HEK293 (cell line): ENCODE measurements around the gene STXBP5L.

Experiments
- CTCF ChIA-PET: fragments of 350-600 bp; formaldehyde crosslinking; extraction: SDS; loops from one replicate; lab custom pipeline; 2021; ENCODE audit warnings: antibody characterized with exemption; lab: Yijun Ruan, JAX
- POLR2A ChIA-PET: fragments of 300-600 bp; formaldehyde crosslinking; extraction: SDS; loops from one replicate; lab custom pipeline; 2020; ENCODE audit warnings: antibody characterized with exemption, inconsistent platforms; lab: Yijun Ruan, JAX
- H3K27ac ChIP-seq: fragments of 200-500 bp; sonication (Bioruptor generic); 2 replicates; pipeline ENCODE4 v1.5.1; 2014; ENCODE audit warnings: low read depth, low read length, control low read depth, inconsistent platforms; ENCODE audit errors: extremely low read depth
- H3K36me3 ChIP-seq, 2 experiments: fragments of 200-500 bp in 1 of 2; sonication (Bioruptor generic) in 1 of 2; 1 replicate in 1 of 2; 2 replicates in 1 of 2; pipeline ENCODE4 v1.5.1; 2014 to 2017; ENCODE audit warnings: inconsistent platforms in 2 of 2, low read length in 2 of 2; ENCODE audit not compliant: control insufficient read depth in 2 of 2, insufficient read depth in 1 of 2
- H3K4me1 ChIP-seq: fragments of 200-500 bp; sonication (Bioruptor generic); 2 replicates; pipeline ENCODE4 v1.5.1; 2014; ENCODE audit warnings: mild to moderate bottlenecking, low read length, inconsistent platforms; ENCODE audit not compliant: control insufficient read depth, insufficient read depth
- H3K4me3 ChIP-seq: 2 replicates; pipeline ENCODE4 v1.5.1; 2011; ENCODE audit warnings: low read depth, mild to moderate bottlenecking, control low read depth, low read length, moderate library complexity
- H3K9me3 ChIP-seq: fragments of 200-500 bp; sonication (Bioruptor generic); 2 replicates; pipeline ENCODE4 v1.5.1; 2014; ENCODE audit warnings: low read depth, low read length, inconsistent platforms; ENCODE audit not compliant: control insufficient read depth, insufficient read depth
- SCRT1 ChIP-seq: fragments of 450-650 bp; formaldehyde crosslinking; IDR thresholded peaks from 2 replicates; pipeline ENCODE4 v1.5.1; 2016; ENCODE audit warnings: missing biosample characterization, missing genetic modification characterization, borderline replicate concordance
- SETDB1 ChIP-seq: IDR thresholded peaks from one replicate; pipeline ENCODE4 v1.6.1; 2017; ENCODE audit warnings: mild to moderate bottlenecking, low read length, moderate library complexity, mixed read lengths; ENCODE audit not compliant: insufficient read length
- TRIM28 ChIP-seq: IDR thresholded peaks from 2 replicates; pipeline ENCODE4 v1.6.1; 2011; ENCODE audit warnings: low read length, control low read depth, borderline replicate concordance
- WT1 ChIP-seq: fragments of 450-650 bp; formaldehyde crosslinking; IDR thresholded peaks from 2 replicates; pipeline ENCODE4 v1.5.1; 2016; ENCODE audit warnings: missing biosample characterization, missing genetic modification characterization
- ZBTB7A ChIP-seq: fragments of 450-650 bp; formaldehyde crosslinking; IDR thresholded peaks from 2 replicates; pipeline ENCODE4 v1.5.1; 2016; ENCODE audit warnings: low read depth, missing biosample characterization, missing genetic modification characterization
- ZFHX2 ChIP-seq: fragments of 450-650 bp; formaldehyde crosslinking; conservative IDR thresholded peaks from 2 replicates; pipeline ENCODE4 v1.5.1; 2016; ENCODE audit warnings: missing biosample characterization, missing genetic modification characterization
- ZNF10 ChIP-seq: fragments of 450-650 bp; formaldehyde crosslinking; IDR thresholded peaks from 2 replicates; pipeline ENCODE4 v1.5.1; 2017; ENCODE audit warnings: missing biosample characterization, missing genetic modification characterization
- ZNF133 ChIP-seq: fragments of 450-650 bp; formaldehyde crosslinking; IDR thresholded peaks from 2 replicates; pipeline ENCODE4 v1.5.1; 2016; ENCODE audit warnings: missing biosample characterization, missing genetic modification characterization
- ZNF335 ChIP-seq: fragments of 450-650 bp; formaldehyde crosslinking; conservative IDR thresholded peaks from 2 replicates; pipeline ENCODE4 v1.5.1; 2016; ENCODE audit warnings: missing biosample characterization, missing genetic modification characterization
- ZNF416 ChIP-seq: fragments of 450-650 bp; formaldehyde crosslinking; IDR thresholded peaks from 2 replicates; pipeline ENCODE4 v1.5.1; 2016; ENCODE audit warnings: missing biosample characterization, missing genetic modification characterization
- ZNF426 ChIP-seq: fragments of 450-650 bp; formaldehyde crosslinking; IDR thresholded peaks from 2 replicates; pipeline ENCODE4 v1.5.1; 2017; ENCODE audit warnings: missing biosample characterization, missing genetic modification characterization, mild to moderate bottlenecking, inconsistent platforms, moderate library complexity
- ZNF560 ChIP-seq: fragments of 450-650 bp; formaldehyde crosslinking; IDR thresholded peaks from 2 replicates; pipeline ENCODE4 v1.5.1; 2017; ENCODE audit warnings: missing biosample characterization, missing genetic modification characterization, borderline replicate concordance
- ZNF707 ChIP-seq: fragments of 450-650 bp; formaldehyde crosslinking; IDR thresholded peaks from 2 replicates; pipeline ENCODE4 v1.5.1; 2016; ENCODE audit warnings: missing biosample characterization, missing genetic modification characterization
- ZNF747 ChIP-seq: fragments of 450-650 bp; formaldehyde crosslinking; IDR thresholded peaks from 2 replicates; pipeline ENCODE4 v1.5.1; 2016; ENCODE audit warnings: missing biosample characterization, missing genetic modification characterization
- ZNF785 ChIP-seq: fragments of 450-650 bp; formaldehyde crosslinking; IDR thresholded peaks from 2 replicates; pipeline ENCODE4 v1.5.1; 2016; ENCODE audit warnings: missing biosample characterization, missing genetic modification characterization
- ZNF843 ChIP-seq: fragments of 450-650 bp; formaldehyde crosslinking; IDR thresholded peaks from 2 replicates; pipeline ENCODE4 v1.5.1; 2016; ENCODE audit warnings: missing biosample characterization, missing genetic modification characterization
- ZSCAN30 ChIP-seq: fragments of 450-650 bp; IDR thresholded peaks from 2 replicates; pipeline ENCODE4 v1.5.1; 2018; ENCODE audit warnings: missing biosample characterization, mild to moderate bottlenecking, missing genetic modification characterization, moderate library complexity
- TF ChIP-seq, protein P1 (sequence below): fragments of 450-650 bp; formaldehyde crosslinking; IDR thresholded peaks from 2 replicates; pipeline ENCODE4 v1.5.1; 2017; ENCODE audit warnings: missing biosample characterization, missing genetic modification characterization
- TF ChIP-seq, protein P2 (sequence below): fragments of 450-650 bp; formaldehyde crosslinking; IDR thresholded peaks from 2 replicates; pipeline ENCODE4 v1.5.1; 2016; ENCODE audit warnings: missing biosample characterization, missing genetic modification characterization
- TF ChIP-seq, protein P3 (sequence below): fragments of 450-650 bp; IDR thresholded peaks from 2 replicates; pipeline ENCODE4 v1.5.1; 2018; ENCODE audit warnings: missing biosample characterization, mild to moderate bottlenecking, missing genetic modification characterization
- TF ChIP-seq, protein P4 (sequence below): fragments of 450-650 bp; formaldehyde crosslinking; IDR thresholded peaks from 2 replicates; pipeline ENCODE4 v1.5.1; 2016; ENCODE audit warnings: missing biosample characterization, missing genetic modification characterization, borderline replicate concordance

Gene STXBP5L

DNA sequence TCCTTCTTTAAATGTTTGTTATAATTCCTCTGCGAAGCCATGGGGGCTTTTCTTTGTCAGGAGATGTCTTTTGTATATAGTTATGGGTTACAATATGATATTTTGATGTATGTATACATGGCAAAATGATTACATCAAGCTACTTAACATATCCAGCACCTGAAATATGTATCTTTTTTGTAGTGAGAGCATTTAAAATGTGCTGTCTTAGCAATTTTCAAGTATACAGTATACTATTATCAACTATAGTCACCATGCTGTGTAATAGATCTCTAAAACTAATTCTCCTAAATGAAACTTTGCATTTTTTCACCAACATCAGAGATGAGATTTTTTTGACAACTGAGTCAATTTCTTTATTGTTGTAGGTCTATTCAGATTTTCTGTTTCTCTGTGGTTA is 77.2 kb downstream of the STXBP5L start (continued):
- TF ChIP-seq ZBTB7A (tag by site-specific recombination) = no peak
- TF ChIP-seq, protein P1, sequence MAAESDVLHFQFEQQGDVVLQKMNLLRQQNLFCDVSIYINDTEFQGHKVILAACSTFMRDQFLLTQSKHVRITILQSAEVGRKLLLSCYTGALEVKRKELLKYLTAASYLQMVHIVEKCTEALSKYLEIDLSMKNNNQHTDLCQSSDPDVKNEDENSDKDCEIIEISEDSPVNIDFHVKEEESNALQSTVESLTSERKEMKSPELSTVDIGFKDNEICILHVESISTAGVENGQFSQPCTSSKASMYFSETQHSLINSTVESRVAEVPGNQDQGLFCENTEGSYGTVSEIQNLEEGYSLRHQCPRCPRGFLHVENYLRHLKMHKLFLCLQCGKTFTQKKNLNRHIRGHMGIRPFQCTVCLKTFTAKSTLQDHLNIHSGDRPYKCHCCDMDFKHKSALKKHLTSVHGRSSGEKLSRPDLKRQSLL (tag by site-specific recombination) = no peak
- no peak for TF ChIP-seq ZNF747 (tag by site-specific recombination)

DNA sequence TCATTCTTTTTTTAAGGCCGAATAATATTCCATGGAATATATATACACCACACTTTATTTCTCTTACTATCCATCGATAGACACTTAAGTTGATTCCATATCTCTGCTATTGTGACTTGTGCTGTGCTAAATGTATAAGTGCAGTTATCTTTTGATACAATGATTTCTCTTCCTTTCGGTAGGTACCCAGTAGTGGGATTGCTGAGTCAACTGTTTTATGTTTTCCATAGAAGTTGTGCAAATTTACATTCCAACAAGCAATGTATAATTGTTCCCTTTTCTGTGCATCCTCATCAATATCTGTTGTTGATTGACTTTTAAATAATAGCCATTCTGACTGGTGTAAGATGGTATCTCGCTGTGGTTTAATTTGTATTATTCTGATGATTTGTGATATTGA is 81.0 kb downstream of the STXBP5L start:
- ChIA-PET CTCF (no interaction called here), POLR2A (no interaction called here)
- TF ChIP-seq ZFHX2 (tag by site-specific recombination) = no peak
- TF ChIP-seq ZNF707 (tag by site-specific recombination) = no peak
- no peak for TF ChIP-seq ZNF10 (tag by site-specific recombination)
- TF ChIP-seq ZNF335 (tag by site-specific recombination) = no peak
- TF ChIP-seq, protein P2, sequence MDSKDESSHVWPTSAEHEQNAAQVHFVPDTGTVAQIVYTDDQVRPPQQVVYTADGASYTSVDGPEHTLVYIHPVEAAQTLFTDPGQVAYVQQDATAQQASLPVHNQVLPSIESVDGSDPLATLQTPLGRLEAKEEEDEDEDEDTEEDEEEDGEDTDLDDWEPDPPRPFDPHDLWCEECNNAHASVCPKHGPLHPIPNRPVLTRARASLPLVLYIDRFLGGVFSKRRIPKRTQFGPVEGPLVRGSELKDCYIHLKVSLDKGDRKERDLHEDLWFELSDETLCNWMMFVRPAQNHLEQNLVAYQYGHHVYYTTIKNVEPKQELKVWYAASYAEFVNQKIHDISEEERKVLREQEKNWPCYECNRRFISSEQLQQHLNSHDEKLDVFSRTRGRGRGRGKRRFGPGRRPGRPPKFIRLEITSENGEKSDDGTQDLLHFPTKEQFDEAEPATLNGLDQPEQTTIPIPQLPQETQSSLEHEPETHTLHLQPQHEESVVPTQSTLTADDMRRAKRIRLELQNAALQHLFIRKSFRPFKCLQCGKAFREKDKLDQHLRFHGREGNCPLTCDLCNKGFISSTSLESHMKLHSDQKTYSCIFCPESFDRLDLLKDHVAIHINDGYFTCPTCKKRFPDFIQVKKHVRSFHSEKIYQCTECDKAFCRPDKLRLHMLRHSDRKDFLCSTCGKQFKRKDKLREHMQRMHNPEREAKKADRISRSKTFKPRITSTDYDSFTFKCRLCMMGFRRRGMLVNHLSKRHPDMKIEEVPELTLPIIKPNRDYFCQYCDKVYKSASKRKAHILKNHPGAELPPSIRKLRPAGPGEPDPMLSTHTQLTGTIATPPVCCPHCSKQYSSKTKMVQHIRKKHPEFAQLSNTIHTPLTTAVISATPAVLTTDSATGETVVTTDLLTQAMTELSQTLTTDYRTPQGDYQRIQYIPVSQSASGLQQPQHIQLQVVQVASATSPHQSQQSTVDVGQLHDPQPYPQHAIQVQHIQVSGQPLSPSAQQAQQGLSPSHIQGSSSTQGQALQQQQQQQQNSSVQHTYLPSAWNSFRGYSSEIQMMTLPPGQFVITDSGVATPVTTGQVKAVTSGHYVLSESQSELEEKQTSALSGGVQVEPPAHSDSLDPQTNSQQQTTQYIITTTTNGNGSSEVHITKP (tag by site-specific recombination) = no peak
- no peak for TF ChIP-seq ZNF560 (tag by site-specific recombination)
- no peak for TF ChIP-seq ZSCAN30 (tag by site-specific recombination)
- TF ChIP-seq ZNF426 (tag by site-specific recombination) = no peak
- TF ChIP-seq ZNF785 (tag by site-specific recombination) = no peak
- TF ChIP-seq WT1 (tag by site-specific recombination) = no peak
- TF ChIP-seq, protein P3, sequence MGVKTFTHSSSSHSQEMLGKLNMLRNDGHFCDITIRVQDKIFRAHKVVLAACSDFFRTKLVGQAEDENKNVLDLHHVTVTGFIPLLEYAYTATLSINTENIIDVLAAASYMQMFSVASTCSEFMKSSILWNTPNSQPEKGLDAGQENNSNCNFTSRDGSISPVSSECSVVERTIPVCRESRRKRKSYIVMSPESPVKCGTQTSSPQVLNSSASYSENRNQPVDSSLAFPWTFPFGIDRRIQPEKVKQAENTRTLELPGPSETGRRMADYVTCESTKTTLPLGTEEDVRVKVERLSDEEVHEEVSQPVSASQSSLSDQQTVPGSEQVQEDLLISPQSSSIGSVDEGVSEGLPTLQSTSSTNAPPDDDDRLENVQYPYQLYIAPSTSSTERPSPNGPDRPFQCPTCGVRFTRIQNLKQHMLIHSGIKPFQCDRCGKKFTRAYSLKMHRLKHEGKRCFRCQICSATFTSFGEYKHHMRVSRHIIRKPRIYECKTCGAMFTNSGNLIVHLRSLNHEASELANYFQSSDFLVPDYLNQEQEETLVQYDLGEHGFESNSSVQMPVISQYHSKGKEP (tag by site-specific recombination) = no peak
- TF ChIP-seq SETDB1 = no peak
- TF ChIP-seq ZNF416 (tag by site-specific recombination) = no peak
- TF ChIP-seq SCRT1 = no peak
- TF ChIP-seq TRIM28 = no peak
- no peak for TF ChIP-seq ZNF133
- TF ChIP-seq, protein P4, sequence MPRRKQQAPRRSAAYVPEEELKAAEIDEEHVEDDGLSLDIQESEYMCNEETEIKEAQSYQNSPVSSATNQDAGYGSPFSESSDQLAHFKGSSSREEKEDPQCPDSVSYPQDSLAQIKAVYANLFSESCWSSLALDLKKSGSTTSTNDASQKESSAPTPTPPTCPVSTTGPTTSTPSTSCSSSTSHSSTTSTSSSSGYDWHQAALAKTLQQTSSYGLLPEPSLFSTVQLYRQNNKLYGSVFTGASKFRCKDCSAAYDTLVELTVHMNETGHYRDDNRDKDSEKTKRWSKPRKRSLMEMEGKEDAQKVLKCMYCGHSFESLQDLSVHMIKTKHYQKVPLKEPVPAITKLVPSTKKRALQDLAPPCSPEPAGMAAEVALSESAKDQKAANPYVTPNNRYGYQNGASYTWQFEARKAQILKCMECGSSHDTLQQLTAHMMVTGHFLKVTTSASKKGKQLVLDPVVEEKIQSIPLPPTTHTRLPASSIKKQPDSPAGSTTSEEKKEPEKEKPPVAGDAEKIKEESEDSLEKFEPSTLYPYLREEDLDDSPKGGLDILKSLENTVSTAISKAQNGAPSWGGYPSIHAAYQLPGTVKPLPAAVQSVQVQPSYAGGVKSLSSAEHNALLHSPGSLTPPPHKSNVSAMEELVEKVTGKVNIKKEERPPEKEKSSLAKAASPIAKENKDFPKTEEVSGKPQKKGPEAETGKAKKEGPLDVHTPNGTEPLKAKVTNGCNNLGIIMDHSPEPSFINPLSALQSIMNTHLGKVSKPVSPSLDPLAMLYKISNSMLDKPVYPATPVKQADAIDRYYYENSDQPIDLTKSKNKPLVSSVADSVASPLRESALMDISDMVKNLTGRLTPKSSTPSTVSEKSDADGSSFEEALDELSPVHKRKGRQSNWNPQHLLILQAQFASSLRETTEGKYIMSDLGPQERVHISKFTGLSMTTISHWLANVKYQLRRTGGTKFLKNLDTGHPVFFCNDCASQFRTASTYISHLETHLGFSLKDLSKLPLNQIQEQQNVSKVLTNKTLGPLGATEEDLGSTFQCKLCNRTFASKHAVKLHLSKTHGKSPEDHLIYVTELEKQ (tag by site-specific recombination) = no peak
- no peak for TF ChIP-seq ZNF843 (tag by site-specific recombination)

More for the DNA sequence above, 81.0 kb downstream of the STXBP5L start:
- no peaks in the 10 kb centered on the region for H3K36me3 ChIP-seq
- no peaks in the 10 kb centered on the region for H3K9me3 ChIP-seq
- no peak overlapping the region for H3K4me3 ChIP-seq
- no peak overlapping the region for H3K27ac ChIP-seq
- no peaks in the 10 kb centered on the region for H3K4me1 ChIP-seq
